ENCODE results near the gene PLVAP.
A peak's percentile ranks its signal among the peaks of the same experiment; 100 is the strongest.

Gene PLVAP

GRCh38 chr19:17340302-17340870 lies 36.8 kb downstream of the PLVAP start:
- Histone ChIP-seq H3K79me2 (no peaks in the 10 kb centered on the region), H3K9me3 (ENCODE audit: control insufficient read depth, low read length) (no peaks in the 10 kb centered on the region), H3K36me3 (ENCODE audit: control insufficient read depth, insufficient read depth, low read length) (no peaks in the 10 kb centered on the region), H3K4me1 (peaks cover 4% of the 10 kb centered on the region), H2AFZ (no peak overlapping the region), H3K27ac (no peak overlapping the region), H3K4me3 (ENCODE audit: low read depth, low read length) (no peak overlapping the region), H3K4me2 (ENCODE audit: low read length) (no peak overlapping the region), H3K27me3 (ENCODE audit: control insufficient read depth, insufficient read depth, low read length) (no peaks in the 10 kb centered on the region), H3K9ac (no peak overlapping the region)
- TF ChIP-seq, protein P1, sequence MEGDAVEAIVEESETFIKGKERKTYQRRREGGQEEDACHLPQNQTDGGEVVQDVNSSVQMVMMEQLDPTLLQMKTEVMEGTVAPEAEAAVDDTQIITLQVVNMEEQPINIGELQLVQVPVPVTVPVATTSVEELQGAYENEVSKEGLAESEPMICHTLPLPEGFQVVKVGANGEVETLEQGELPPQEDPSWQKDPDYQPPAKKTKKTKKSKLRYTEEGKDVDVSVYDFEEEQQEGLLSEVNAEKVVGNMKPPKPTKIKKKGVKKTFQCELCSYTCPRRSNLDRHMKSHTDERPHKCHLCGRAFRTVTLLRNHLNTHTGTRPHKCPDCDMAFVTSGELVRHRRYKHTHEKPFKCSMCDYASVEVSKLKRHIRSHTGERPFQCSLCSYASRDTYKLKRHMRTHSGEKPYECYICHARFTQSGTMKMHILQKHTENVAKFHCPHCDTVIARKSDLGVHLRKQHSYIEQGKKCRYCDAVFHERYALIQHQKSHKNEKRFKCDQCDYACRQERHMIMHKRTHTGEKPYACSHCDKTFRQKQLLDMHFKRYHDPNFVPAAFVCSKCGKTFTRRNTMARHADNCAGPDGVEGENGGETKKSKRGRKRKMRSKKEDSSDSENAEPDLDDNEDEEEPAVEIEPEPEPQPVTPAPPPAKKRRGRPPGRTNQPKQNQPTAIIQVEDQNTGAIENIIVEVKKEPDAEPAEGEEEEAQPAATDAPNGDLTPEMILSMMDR (IDR thresholded peaks at IDR 0.05) = no peak

DNA sequence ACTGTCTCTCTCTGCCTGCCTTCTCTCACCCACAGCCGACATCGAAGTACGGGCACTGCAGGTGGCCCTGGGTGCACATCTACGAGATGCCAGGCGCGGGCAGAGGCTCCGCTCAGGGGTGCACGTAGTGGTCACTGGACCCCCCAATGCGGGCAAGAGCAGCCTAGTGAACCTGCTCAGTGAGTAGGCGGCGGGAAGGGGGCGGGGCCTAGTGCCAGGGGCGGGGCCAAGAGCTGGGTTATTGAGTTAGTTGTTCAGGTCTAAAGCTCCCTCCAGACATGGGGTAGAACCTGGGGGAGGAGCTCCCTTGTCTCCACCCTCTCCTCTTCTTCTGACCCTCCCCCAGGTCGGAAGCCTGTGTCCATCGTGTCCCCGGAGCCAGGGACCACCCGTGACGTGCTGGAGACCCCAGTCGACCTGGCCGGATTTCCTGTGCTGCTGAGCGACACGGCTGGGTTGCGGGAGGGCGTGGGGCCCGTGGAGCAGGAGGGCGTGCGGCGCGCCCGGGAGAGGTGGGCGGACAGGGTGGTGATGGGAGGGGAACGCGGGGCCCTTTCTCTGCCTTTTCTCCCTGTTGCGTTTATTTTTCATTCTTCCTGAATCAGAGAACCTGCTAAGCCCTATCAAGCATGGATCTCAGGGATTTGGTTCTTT lies 37.9 kb downstream of the PLVAP start:
- Histone ChIP-seq H3K9ac (no peak overlapping the region), H3K4me2 (ENCODE audit: low read length) (no peak overlapping the region), H3K79me2 (no peaks in the 10 kb centered on the region), H3K9me3 (ENCODE audit: control insufficient read depth, low read length) (no peaks in the 10 kb centered on the region), H3K27ac (no peak overlapping the region), H3K36me3 (ENCODE audit: control insufficient read depth, insufficient read depth, low read length) (no peaks in the 10 kb centered on the region), H3K4me3 (ENCODE audit: low read depth, low read length) (no peak overlapping the region), H2AFZ (no peak overlapping the region), H3K4me1 (peaks cover 4% of the 10 kb centered on the region), H3K27me3 (ENCODE audit: control insufficient read depth, insufficient read depth, low read length) (no peaks in the 10 kb centered on the region)
- TF ChIP-seq, protein P1 (IDR thresholded peaks at IDR 0.05) = no peak

DNA sequence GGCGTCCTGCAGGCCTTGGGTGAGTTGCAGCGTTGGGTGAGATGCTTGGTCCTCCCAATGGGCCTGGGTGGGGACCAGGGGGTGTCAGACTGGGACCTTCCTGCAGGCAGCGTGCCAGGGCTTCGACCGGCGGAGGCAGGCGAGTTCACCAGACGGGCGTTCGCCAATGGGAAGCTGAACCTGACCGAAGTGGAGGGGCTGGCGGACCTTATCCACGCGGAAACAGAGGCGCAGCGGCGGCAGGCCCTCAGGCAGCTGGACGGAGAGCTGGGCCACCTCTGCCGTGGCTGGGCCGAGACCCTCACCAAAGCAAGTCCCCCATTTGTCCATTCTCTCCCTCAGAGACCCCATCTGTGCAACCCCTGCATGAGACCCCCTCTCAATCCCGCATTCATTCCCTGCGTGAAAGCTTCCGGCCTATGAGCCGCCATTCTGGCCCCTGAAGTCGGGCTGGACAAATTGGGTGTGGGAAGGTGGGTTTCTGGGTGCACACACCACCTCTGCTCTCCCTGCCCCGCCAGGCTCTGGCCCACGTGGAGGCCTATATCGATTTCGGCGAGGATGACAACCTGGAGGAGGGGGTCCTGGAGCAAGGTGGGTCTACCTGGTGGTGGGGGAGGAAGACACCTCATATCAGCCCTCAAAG lies 38.6 kb downstream of the PLVAP start:
- peaks cover 4% of the 10 kb centered on the region for H3K4me1 ChIP-seq
- H3K4me2 ChIP-seq (ENCODE audit: low read length) = peak overlapping the region; percentile 100
- no peak overlapping the region for H3K9ac ChIP-seq

GRCh38 chr19:17337675-17338432 lies 39.3 kb downstream of the PLVAP start:
- TF ChIP-seq, protein P1 (IDR thresholded peaks at IDR 0.05) = no peak
- H3K4me1 ChIP-seq = peaks cover 4% of the 10 kb centered on the region
- peak overlapping the region; percentile 89 for H3K4me3 ChIP-seq (ENCODE audit: low read depth, low read length)
- no peak overlapping the region for H3K9ac ChIP-seq
- no peaks in the 10 kb centered on the region for H3K27me3 ChIP-seq (ENCODE audit: control insufficient read depth, insufficient read depth, low read length)
- peak overlapping the region; percentile 98 for H3K27ac ChIP-seq
- H3K79me2 ChIP-seq = no peaks in the 10 kb centered on the region
- no peaks in the 10 kb centered on the region for H3K36me3 ChIP-seq (ENCODE audit: control insufficient read depth, insufficient read depth, low read length)
- no peaks in the 10 kb centered on the region for H3K9me3 ChIP-seq (ENCODE audit: control insufficient read depth, low read length)
- H2AFZ ChIP-seq = peak overlapping the region; percentile 99
- H3K4me2 ChIP-seq (ENCODE audit: low read length) = peak overlapping the region; percentile 100

More for the DNA sequence above, 38.6 kb downstream of the PLVAP start:
- Histone ChIP-seq H2AFZ (no peak overlapping the region), H3K27me3 (ENCODE audit: control insufficient read depth, insufficient read depth, low read length) (no peaks in the 10 kb centered on the region), H3K27ac (no peak overlapping the region), H3K4me3 (ENCODE audit: low read depth, low read length) (no peak overlapping the region), H3K36me3 (ENCODE audit: control insufficient read depth, insufficient read depth, low read length) (no peaks in the 10 kb centered on the region), H3K79me2 (no peaks in the 10 kb centered on the region), H3K9me3 (ENCODE audit: control insufficient read depth, low read length) (no peaks in the 10 kb centered on the region)
- TF ChIP-seq, protein P1 (IDR thresholded peaks at IDR 0.05) = no peak
